ENCODE results near the gene ZACN.

The ZACN gene

GRCh38 chr17:76078860-76079534 lies at the start of gene ZACN:
ZACN (plus strand) TSS chr17:76079182; CDS start chr17:76079265, 83 bp downstream.
- TF ChIP-seq, protein P1, sequence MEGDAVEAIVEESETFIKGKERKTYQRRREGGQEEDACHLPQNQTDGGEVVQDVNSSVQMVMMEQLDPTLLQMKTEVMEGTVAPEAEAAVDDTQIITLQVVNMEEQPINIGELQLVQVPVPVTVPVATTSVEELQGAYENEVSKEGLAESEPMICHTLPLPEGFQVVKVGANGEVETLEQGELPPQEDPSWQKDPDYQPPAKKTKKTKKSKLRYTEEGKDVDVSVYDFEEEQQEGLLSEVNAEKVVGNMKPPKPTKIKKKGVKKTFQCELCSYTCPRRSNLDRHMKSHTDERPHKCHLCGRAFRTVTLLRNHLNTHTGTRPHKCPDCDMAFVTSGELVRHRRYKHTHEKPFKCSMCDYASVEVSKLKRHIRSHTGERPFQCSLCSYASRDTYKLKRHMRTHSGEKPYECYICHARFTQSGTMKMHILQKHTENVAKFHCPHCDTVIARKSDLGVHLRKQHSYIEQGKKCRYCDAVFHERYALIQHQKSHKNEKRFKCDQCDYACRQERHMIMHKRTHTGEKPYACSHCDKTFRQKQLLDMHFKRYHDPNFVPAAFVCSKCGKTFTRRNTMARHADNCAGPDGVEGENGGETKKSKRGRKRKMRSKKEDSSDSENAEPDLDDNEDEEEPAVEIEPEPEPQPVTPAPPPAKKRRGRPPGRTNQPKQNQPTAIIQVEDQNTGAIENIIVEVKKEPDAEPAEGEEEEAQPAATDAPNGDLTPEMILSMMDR (IDR thresholded peaks at IDR 0.05) = no peak
- H3K4me3 ChIP-seq = no peak within 1 kb of the TSS
- no peak for DNase-seq (ENCODE audit: low spot score)
- no peak within 1 kb of the TSS for H3K27ac ChIP-seq

- DNase-seq (ENCODE audit: low spot score) = no peak
- no peak overlapping the region for H3K4me3 ChIP-seq
- TF ChIP-seq, protein P1 (IDR thresholded peaks at IDR 0.05) = no peak
- H3K27ac ChIP-seq = no peak overlapping the region
Measured at GRCh38 chr17:76032073-76032779, 46.8 kb upstream of the ZACN start.

DNA sequence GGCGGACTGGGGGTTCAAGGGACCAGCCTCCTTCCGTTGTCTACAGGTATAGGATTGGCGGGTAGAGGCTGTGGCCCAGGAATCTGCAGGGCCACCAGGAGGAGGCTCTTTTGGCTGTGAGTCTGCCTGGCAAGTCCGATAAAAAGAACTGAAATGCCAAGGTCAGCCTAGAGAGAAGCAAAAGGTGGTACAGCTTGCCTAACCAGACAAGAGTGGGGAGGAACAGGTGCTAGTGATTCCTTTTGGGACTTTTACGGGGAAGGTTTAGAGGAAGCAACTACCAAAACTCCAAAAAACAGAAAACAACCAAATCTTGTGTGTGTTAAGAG lies 46.2 kb upstream of the ZACN start:
- H3K4me3 ChIP-seq = no peak overlapping the region
- DNase-seq (ENCODE audit: low spot score) = no peak
- TF ChIP-seq, protein P1 (IDR thresholded peaks at IDR 0.05) = no peak
- H3K27ac ChIP-seq = no peak overlapping the region

- Histone ChIP-seq H3K4me3 (no peak overlapping the region), H3K27ac (no peak overlapping the region)
- DNase-seq (ENCODE audit: low spot score) = no peak
- TF ChIP-seq, protein P1 (IDR thresholded peaks at IDR 0.05) = no peak
Measured at GRCh38 chr17:76033139-76033538, 45.8 kb upstream of the ZACN start.

- no peak overlapping the region for H3K27ac ChIP-seq
- no peak for DNase-seq (ENCODE audit: low spot score)
- no peak overlapping the region for H3K4me3 ChIP-seq
- TF ChIP-seq, protein P1 (IDR thresholded peaks at IDR 0.05) = no peak
Measured at GRCh38 chr17:76034428-76035350, 44.3 kb upstream of the ZACN start.

DNA sequence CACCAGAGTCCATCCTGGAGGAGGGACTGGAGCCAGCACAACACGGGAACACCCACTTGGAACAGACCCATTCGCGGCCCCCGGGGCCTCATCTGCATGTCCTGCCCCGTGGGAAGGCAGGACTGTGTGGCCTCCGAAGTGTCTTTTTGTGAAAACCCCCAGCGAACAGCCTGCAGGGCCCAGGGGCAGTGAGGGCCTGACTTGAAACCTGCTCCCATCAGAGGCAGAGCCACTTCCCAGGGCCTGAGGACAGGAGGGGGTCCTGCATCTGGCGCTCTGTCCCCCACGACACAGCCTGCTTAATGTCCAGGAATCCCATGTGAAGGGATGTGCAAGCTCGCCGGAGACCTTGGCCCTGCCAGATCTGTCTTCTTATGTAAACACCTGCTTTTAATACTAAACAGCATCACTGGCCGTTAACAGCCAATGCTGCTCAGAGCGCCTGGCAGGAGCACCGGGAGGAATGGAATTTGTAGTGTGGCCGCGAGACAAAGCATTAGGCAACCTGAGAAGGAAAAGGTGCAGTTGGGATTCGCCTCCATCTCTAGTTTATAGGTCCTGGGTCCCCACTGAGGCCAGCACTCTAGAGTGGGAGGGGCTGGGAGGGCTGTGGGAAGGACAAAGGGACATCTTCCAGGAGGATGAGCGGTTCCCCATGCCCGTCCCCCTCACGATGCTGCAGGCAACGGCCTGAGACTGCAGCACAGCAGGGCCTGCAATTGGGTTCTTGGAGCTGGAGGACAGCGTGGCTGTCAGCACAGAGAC lies 42.3 kb upstream of the ZACN start:
- no peak for DNase-seq (ENCODE audit: low spot score)
- TF ChIP-seq, protein P1 (IDR thresholded peaks at IDR 0.05) = no peak
- Histone ChIP-seq H3K4me3 (no peak overlapping the region), H3K27ac (no peak overlapping the region)
